Measurements from ENCODE around the gene S100A16. TPM values are rescaled to one million over a fixed set of nuclear protein-coding genes. Genes with fewer than 3 reads are reported as not detected.

The S100A16 gene
- total and polyA plus RNA-seq, 9 of the 15 experiments (the other 6 are each of a cell fraction or from before 2014, with no cell fraction given) = 1.6 to 6.9 (median 4.3) TPM

GRCh38 chr1:153633161-153633753, 20.3 kb upstream of the S100A16 start (continued):
- TF ChIP-seq CEBPZ (IDR thresholded peaks at IDR 0.05; ENCODE audit: borderline replicate concordance, low read depth, low read length) = no peak
- no peak for TF ChIP-seq MCM3 (IDR thresholded peaks at IDR 0.05)
- TF ChIP-seq EZH2 (IDR thresholded peaks at IDR 0.05; ENCODE audit: borderline replicate concordance, low read depth, low read length) = no peak
- no peak for TF ChIP-seq SNIP1 (IDR thresholded peaks at IDR 0.05; ENCODE audit: low read depth)
- no peak for TF ChIP-seq MTA2 (IDR thresholded peaks at IDR 0.05; ENCODE audit: low read depth)
- TF ChIP-seq MCM2 (IDR thresholded peaks at IDR 0.05; ENCODE audit: low read depth) = no peak
- peak in 1 of 2 experiments; percentile 24; a peak in 1 of 4 replicates for TF ChIP-seq TEAD1 (CRISPR knock-in tag; IDR thresholded peaks at IDR 0.05)
- peak in 1 of 2 experiments; percentile 6; a peak in 1 of 4 replicates for TF ChIP-seq MAZ (CRISPR knock-in tag; conservative IDR thresholded peaks at IDR 0.05 in 1 of 2, IDR thresholded peaks at IDR 0.05 in 1 of 2)
- no peak for TF ChIP-seq RBM34 (IDR thresholded peaks at IDR 0.05; ENCODE audit: borderline replicate concordance, insufficient read depth, low read length)
- TF ChIP-seq CHD2 (IDR thresholded peaks at IDR 0.05; ENCODE audit: low read depth, low read length) = no peak
- no peak for TF ChIP-seq YBX1 (IDR thresholded peaks at IDR 0.05)
- TF ChIP-seq CBFA2T3 (IDR thresholded peaks at IDR 0.05) = no peak
- TF ChIP-seq MEIS2 (IDR thresholded peaks at IDR 0.05; ENCODE audit: partially characterized antibody) = no peak
- TF ChIP-seq HDAC2 (IDR thresholded peaks at IDR 0.05) = 0 out of 2 replicates have a peak, but pooled peaks have one; percentile 24
- TF ChIP-seq BDP1 (IDR thresholded peaks at IDR 0.05; ENCODE audit: insufficient read depth, insufficient read length) = no peak
- TF ChIP-seq ELK3 (CRISPR knock-in tag; IDR thresholded peaks at IDR 0.05) = no peak
- TF ChIP-seq THRAP3 (IDR thresholded peaks at IDR 0.05; ENCODE audit: borderline replicate concordance) = no peak
- no peak for TF ChIP-seq ARID3B (CRISPR knock-in tag; IDR thresholded peaks at IDR 0.05; ENCODE audit: borderline replicate concordance)
- no peak for TF ChIP-seq PHB (CRISPR knock-in tag; IDR thresholded peaks at IDR 0.05)
- no peak for TF ChIP-seq PATZ1 (CRISPR knock-in tag; IDR thresholded peaks at IDR 0.05; ENCODE audit: borderline replicate concordance)
- TF ChIP-seq CREM (IDR thresholded peaks at IDR 0.05; ENCODE audit: low read depth) = no peak
- TF ChIP-seq ZNF212 (CRISPR knock-in tag; IDR thresholded peaks at IDR 0.05) = no peak

Data from K562 (cell line).